Fibroblast of lung (primary cell): ENCODE measurements around the gene GCK. TPM values are rescaled to one million over a fixed set of nuclear protein-coding genes. Genes with fewer than 3 reads are reported as not detected.

Experiments used
- DNase-seq, 2 donors: peaks; one replicate each; pipeline versions ENCODE4 v3.0.0 to v3.0.0-alpha.2; 2010; ENCODE audit warnings: low read depth in 2 of 2
- H2AFZ ChIP-seq: 2 replicates; pipeline ENCODE4 v1.5.1; 2012; ENCODE audit warnings: low read length, control low read depth, inconsistent platforms
- H3K27ac ChIP-seq: 2 replicates; pipeline ENCODE4 v1.5.1; 2011; ENCODE audit warnings: low read length, control low read depth; ENCODE audit not compliant: insufficient read depth
- H3K27me3 ChIP-seq: 2 replicates; pipeline ENCODE4 v1.5.1; 2011; ENCODE audit warnings: mild to moderate bottlenecking, low read length; ENCODE audit not compliant: control insufficient read depth, insufficient read depth
- H3K36me3 ChIP-seq: 2 replicates; pipeline ENCODE4 v1.5.1; 2011; ENCODE audit warnings: low read length; ENCODE audit not compliant: control insufficient read depth, insufficient read depth
- H3K4me1 ChIP-seq: 2 replicates; pipeline ENCODE4 v1.5.1; 2011; ENCODE audit warnings: low read length; ENCODE audit not compliant: control insufficient read depth, insufficient read depth; ENCODE audit errors: extremely low read depth
- H3K4me2 ChIP-seq: 2 replicates; pipeline ENCODE4 v1.5.1; 2011; ENCODE audit warnings: low read length, control low read depth; ENCODE audit not compliant: insufficient read depth; ENCODE audit errors: extremely low read depth
- H3K4me3 ChIP-seq, 4 experiments: fragments of 200-600 bp in 1 of 4; sonication (generic) in 1 of 4; replicated peaks in 1 of 4; 2 replicates each; pipeline ENCODE4 v1.5.1; 2011 to 2016; ENCODE audit warnings: low read length in 4 of 4, low read depth in 3 of 4, mild to moderate bottlenecking in 3 of 4, control low read depth in 2 of 4, inconsistent platforms in 1 of 4, mixed read lengths in 1 of 4; ENCODE audit not compliant: insufficient read depth in 1 of 4; ENCODE audit errors: control extremely low read depth in 1 of 4
- H3K79me2 ChIP-seq: 2 replicates; pipeline ENCODE4 v1.5.1; 2012; ENCODE audit warnings: mild to moderate bottlenecking, low read length, inconsistent platforms; ENCODE audit not compliant: control insufficient read depth, insufficient read depth
- H3K9ac ChIP-seq: 2 replicates; pipeline ENCODE4 v1.5.1; 2011; ENCODE audit warnings: mild to moderate bottlenecking, low read length, control low read depth; ENCODE audit not compliant: insufficient read depth
- H3K9me3 ChIP-seq: 2 replicates; pipeline ENCODE4 v1.5.1; 2012; ENCODE audit warnings: low read depth, low read length; ENCODE audit not compliant: control insufficient read depth, insufficient read depth
- H4K20me1 ChIP-seq: 2 replicates; pipeline ENCODE4 v1.5.1; 2011; ENCODE audit warnings: low read length; ENCODE audit not compliant: control insufficient read depth, insufficient read depth; ENCODE audit errors: extremely low read depth
- EZH2 ChIP-seq: IDR thresholded peaks from 2 replicates; pipeline ENCODE4 v1.5.1; 2012; ENCODE audit warnings: low read length, control low read depth, mild to moderate bottlenecking; ENCODE audit errors: missing control alignments
- polyA plus RNA-seq, 2 donors: library from polyadenylated mRNA; depleted of rRNA in 1 of 2; stranded (reverse) in 1 of 2; unstranded in 1 of 2; fragments of >200 nt; gene quantifications; 2 replicates each; pipeline ENCODE4 v1.2.1, GENCODE V29; 2011 to 2012; ENCODE audit warnings: missing spikeins in 1 of 2
- total RNA-seq: library from RNA; depleted of rRNA; stranded (reverse); fragments of >200 nt; gene quantifications from 2 replicates; pipeline ENCODE4 v1.2.1, GENCODE V29; 2014
- TF ChIP-seq, protein P1 (sequence below), 2 donors: IDR thresholded peaks in 1 of 2; conservative IDR thresholded peaks in 1 of 2; 1 replicate in 1 of 2; 2 replicates in 1 of 2; pipeline ENCODE4 v1.5.1; 2011 to 2012; ENCODE audit warnings: low read length in 2 of 2, control low read depth in 1 of 2, inconsistent platforms in 1 of 2, low read depth in 1 of 2, mild to moderate bottlenecking in 1 of 2

The GCK gene
- total and polyA plus RNA-seq, 2 donors (not counting 1 experiment from before 2014, with no cell fraction given), result 0.14 to 1.7 TPM

DNA sequence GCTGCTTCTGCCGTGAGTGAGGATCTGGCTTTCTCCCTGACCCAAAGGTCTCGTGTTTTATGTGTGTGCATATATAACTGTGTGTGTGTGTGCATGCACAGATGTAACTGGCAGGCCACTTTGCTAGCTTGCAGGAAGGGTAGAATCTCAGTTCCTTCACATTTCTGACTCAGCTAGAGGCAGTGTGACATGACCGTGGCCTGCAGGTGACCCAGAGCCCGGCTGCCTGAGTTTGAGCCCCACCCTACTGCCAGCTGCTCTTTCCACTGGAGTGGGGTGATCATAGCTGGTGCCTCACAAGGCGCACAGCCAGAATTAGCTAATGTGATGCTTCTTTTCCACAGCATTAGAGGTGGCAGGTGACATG is 38.8 kb downstream of the GCK start:
- H3K9me3 ChIP-seq, result no peaks in the 10 kb centered on the region
- H3K4me2 ChIP-seq, result no peak overlapping the region
- peaks cover 7% of the 10 kb centered on the region for H3K27me3 ChIP-seq
- TF ChIP-seq, protein P1, sequence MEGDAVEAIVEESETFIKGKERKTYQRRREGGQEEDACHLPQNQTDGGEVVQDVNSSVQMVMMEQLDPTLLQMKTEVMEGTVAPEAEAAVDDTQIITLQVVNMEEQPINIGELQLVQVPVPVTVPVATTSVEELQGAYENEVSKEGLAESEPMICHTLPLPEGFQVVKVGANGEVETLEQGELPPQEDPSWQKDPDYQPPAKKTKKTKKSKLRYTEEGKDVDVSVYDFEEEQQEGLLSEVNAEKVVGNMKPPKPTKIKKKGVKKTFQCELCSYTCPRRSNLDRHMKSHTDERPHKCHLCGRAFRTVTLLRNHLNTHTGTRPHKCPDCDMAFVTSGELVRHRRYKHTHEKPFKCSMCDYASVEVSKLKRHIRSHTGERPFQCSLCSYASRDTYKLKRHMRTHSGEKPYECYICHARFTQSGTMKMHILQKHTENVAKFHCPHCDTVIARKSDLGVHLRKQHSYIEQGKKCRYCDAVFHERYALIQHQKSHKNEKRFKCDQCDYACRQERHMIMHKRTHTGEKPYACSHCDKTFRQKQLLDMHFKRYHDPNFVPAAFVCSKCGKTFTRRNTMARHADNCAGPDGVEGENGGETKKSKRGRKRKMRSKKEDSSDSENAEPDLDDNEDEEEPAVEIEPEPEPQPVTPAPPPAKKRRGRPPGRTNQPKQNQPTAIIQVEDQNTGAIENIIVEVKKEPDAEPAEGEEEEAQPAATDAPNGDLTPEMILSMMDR (conservative IDR thresholded peaks at IDR 0.05 in 1 of 2, IDR thresholded peaks at IDR 0.05 in 1 of 2; ENCODE audit: low read depth in 1 of 2, low read length in 2 of 2), result no peak
- no peak for TF ChIP-seq EZH2
- H3K36me3 ChIP-seq, result no peaks in the 10 kb centered on the region
- no peak overlapping the region for H3K27ac ChIP-seq
- DNase-seq, result peak in 1 of 2 donors; percentile 27
- no peaks in the 10 kb centered on the region for H3K79me2 ChIP-seq
- H3K4me1 ChIP-seq, result no peaks in the 10 kb centered on the region
- no peaks in the 10 kb centered on the region for H4K20me1 ChIP-seq
- H3K4me3 ChIP-seq, result no peak overlapping the region
- H3K9ac ChIP-seq, result no peak overlapping the region
- H2AFZ ChIP-seq, result no peak overlapping the region

DNA sequence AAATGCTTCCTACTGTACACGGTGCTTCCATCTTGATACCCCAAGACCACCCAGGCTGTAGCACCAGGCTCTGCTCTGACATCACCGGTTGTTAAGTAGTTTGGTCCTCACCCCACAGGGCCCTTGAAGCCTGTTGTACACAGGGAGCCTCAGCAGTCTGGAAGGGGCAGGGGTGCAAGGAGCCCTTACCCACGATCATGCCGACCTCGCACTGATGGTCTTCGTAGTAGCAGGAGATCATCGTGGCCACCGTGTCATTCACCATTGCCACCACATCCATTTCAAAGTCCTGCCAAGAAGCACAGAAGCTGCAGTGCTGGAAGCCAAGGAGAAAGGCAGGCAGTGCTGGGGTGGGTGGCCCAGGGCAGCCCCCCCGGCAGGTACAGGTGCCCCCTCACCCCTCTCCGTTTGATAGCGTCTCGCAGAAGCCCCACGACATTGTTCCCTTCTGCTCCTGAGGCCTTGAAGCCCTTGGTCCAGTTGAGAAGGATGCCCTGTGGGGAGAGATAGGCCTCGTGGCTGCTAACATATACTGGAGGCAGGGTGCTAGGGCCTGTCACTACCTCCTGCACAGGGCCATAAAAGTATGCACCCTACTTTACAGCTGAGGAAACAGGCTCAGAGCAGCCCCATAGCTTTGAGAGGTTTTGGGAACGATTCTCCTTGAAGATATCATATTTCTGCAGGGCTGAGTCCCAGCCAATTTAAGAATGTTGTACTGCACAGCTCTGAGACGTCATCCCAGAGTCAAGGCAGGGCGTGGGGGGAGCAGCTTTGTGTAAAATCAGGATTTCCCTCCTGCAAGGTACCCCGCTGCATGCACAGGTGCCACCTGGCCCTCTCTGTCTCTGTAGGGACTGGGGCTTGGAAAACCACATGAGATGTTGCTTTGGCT is 39.4 kb downstream of the GCK start:
- Histone ChIP-seq H3K27ac (no peak overlapping the region), H3K4me3 (no peak overlapping the region), H3K36me3 (no peaks in the 10 kb centered on the region), H3K4me1 (no peaks in the 10 kb centered on the region), H3K4me2 (no peak overlapping the region), H2AFZ (no peak overlapping the region), H3K9ac (no peak overlapping the region), H3K9me3 (no peaks in the 10 kb centered on the region), H3K27me3 (peaks cover 13% of the 10 kb centered on the region), H3K79me2 (no peaks in the 10 kb centered on the region), H4K20me1 (no peaks in the 10 kb centered on the region)
- DNase-seq, result peak in 1 of 2 donors; percentile 49
- TF ChIP-seq EZH2, result no peak
- TF ChIP-seq, protein P1 (conservative IDR thresholded peaks at IDR 0.05 in 1 of 2, IDR thresholded peaks at IDR 0.05 in 1 of 2; ENCODE audit: low read depth in 1 of 2, low read length in 2 of 2), result no peak

DNA sequence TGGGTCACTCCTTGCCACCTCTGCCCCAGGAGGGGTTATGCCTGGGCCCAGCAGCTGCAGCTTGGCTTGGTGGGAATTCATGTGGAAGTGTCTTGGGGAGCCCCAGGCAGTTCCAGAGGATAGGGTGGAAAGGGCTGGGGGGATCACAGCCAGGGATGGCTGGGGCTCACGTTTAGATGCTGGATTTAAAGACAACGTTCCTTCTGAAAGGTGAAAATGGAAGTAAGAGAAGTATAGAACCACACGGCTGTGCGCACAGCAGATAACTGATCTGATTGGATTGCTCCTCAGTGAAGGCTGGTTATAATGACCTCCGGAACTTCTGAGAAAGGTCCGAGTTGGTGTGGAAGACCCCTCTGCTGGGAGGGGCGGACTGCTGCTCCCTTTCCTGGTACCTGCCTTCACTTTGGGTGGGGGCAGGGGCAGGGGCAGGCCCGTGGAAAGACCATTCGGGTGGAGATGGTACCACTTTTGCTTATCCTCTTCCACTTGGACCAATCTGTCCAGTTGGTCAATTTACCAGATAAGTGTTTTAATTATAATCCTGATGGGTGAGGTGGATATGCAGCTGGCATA is 40.2 kb downstream of the GCK start:
- Histone ChIP-seq H3K79me2 (no peaks in the 10 kb centered on the region), H4K20me1 (no peaks in the 10 kb centered on the region), H3K27ac (no peak overlapping the region), H2AFZ (no peak overlapping the region), H3K9me3 (no peaks in the 10 kb centered on the region), H3K4me2 (no peak overlapping the region), H3K36me3 (no peaks in the 10 kb centered on the region), H3K27me3 (peaks cover 16% of the 10 kb centered on the region), H3K4me3 (no peak overlapping the region), H3K9ac (no peak overlapping the region), H3K4me1 (no peaks in the 10 kb centered on the region)
- DNase-seq, result no peak
- TF ChIP-seq, protein P1 (conservative IDR thresholded peaks at IDR 0.05 in 1 of 2, IDR thresholded peaks at IDR 0.05 in 1 of 2; ENCODE audit: low read depth in 1 of 2, low read length in 2 of 2), result no peak
- TF ChIP-seq EZH2, result no peak
